GM10847 (cell line): ENCODE data around the gene OR4D11.

ENCODE experiments used
- POLR2A ChIP-seq: IDR thresholded peaks from 2 replicates; pipeline ENCODE4 v1.6.1; 2011; ENCODE audit not compliant: insufficient read length; ENCODE audit errors: extremely low read depth

OR4D11 gene

GRCh38 chr11:59503276-59503675 lies at the start of gene OR4D11:
TSS of gene OR4D11 (plus strand) at chr11:59503576. CDS start at chr11:59503576, 0 bp downstream.
- no peak for TF ChIP-seq POLR2A

- no peak for TF ChIP-seq POLR2A
Measured at GRCh38 chr11:59456661-59457060, 46.7 kb upstream of the OR4D11 start, which contains the start of gene OR4D6. TSS of gene OR4D6 (plus strand) at chr11:59456961. CDS start at chr11:59456961, 0 bp downstream.

DNA sequence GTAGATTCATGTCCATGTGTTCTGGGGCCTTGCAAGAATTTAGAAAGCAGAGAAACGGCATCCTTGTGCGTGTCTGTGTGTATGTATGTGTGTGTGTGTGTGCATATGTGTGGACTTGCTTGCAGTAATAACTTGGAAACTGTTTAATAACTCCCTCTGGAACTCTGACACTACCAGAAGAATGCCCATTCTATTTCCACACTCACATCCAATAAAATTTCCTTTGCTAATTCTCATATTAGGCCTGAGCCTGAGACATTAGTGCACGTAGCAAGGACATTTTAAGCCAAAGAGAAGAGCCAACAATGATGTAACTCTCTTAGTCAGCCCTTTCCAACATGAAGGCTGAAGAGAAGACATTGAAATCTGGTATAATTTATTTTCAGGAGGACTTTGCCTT lies 43.5 kb upstream of the OR4D11 start:
- no peak for TF ChIP-seq POLR2A

DNA sequence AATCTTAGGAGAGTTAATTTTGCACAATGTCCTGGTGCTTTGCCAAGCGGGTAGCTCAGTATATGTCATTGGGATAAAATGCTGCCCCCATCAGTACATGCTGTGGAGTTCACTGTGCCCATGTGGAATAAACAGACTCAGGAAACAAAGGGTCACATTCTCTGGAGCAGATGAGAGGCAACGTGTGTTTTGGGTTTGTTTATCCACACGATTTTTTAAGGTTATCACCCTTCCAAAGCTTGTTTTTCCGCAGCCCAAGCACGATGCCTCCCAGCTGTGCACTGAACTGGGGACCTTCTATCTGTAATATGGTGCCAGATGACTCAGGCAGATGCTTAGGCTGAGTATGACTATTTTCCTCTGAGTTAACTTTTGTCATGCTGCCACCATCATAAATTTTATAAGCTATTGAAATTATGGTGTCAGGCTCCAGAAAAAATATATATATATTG lies 40.2 kb upstream of the OR4D11 start:
- no peak for TF ChIP-seq POLR2A

DNA sequence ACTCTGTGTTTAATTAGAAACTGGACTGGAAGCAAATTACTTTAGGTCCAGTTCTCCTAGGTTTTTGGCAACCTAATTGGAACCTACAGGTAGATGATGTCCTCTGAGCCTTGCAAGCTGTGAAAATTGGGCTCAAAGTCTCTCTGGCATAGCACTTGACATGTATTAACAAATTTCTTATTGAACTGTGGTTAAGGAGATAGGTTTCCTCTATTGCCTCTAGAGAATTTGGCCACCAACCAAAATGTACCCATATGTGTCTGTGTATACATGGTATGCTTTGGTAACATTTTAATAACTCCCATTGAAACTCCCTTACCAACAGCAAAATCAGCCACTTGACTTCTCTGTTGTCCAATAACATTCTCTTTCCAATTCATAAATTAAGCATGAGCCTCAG lies 30.4 kb upstream of the OR4D11 start, which contains the start of gene OR4D10:
Gene OR4D10, plus strand, starts transcription at position 301 of the 400 bp plus-strand sequence. CDS start 4,115 bp downstream, outside the sequence.
- no peak for TF ChIP-seq POLR2A

DNA sequence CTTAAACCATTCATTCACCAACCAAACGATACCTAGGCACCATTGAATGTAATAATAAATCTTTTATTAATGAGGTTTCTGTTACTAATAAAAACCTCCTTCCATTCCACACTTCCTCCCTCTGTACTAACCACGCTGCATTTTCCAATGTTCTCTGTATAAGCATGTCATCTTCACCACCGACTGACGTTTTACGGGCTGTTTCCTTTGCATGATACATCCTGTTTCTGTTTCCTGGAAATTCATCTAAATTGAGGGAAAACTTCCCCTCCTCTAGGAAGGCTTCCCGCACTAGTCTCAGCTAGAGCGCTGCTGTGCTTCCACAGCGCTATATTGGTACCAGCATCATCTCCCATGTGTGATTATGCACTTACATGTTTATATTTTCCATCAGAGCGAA lies 28.2 kb upstream of the OR4D11 start:
- TF ChIP-seq POLR2A = no peak

GRCh38 chr11:59479906-59480305 lies 23.5 kb upstream of the OR4D11 start:
- TF ChIP-seq POLR2A = no peak

GRCh38 chr11:59480359-59480758 lies 23.0 kb upstream of the OR4D11 start:
- no peak for TF ChIP-seq POLR2A

DNA sequence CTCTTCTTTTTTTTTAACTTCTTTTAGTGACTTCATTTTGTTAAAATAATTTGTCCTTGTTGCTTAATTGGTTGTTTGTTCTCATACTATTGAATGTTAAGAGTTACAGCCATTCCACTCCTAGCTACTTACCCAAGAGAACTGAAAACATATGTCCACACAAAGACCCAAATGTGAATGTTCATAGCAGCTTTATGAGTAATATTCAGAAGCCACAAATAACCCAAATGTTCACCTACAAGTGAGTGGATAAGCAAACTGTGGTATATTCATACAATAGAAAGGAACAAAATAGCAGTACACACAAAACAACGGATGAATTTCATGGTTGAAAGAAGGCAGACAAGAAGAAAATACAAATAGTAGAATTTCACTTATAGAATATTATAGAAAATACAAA lies 1.4 kb upstream of the OR4D11 start:
- TF ChIP-seq POLR2A = no peak

GRCh38 chr11:59510941-59511589 lies 7.7 kb downstream of the OR4D11 start, which contains the start of gene OR4D9:
TSS of gene OR4D9 (plus strand) at chr11:59511539. CDS start at chr11:59514913, 3,374 bp downstream.
- TF ChIP-seq POLR2A = no peak

DNA sequence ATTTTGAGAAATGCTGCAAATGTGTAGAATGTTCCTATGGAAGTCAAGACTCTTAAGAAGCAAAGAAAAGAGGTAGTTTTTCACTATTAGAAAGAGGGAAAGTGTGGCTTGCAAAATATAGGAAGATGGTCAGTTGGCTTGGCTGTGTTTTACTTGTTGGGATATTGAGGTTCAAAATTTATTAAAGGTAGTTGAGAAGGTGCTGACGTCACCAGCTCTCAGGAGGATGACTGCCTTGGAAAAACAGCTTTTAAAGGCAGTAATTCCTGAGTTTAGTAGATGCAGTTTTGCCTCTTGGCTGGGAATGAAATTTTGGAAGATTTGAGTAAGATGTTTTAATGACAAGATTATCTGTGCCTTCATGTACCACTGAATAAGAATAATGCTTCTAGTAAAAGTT lies 8.3 kb downstream of the OR4D11 start:
- no peak for TF ChIP-seq POLR2A

DNA sequence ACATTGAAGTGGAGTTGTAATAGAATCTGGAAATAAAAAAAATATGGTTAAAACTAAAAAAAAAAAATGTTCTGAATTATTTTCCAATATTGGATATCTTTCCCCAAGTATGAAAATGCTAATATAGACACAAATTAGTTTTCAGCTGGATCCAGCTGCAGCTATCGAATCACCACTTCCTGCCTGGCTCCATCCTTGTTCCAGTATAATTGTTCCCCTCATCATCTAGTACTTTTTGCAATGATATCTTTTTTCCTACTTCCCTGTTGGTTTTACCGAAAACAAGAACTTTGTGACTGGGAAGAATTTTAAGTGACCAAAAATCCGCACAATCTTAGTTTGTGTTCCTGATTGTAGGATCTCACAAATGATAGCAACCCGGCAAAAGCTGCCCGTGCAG lies 17.4 kb downstream of the OR4D11 start:
- no peak for TF ChIP-seq POLR2A

DNA sequence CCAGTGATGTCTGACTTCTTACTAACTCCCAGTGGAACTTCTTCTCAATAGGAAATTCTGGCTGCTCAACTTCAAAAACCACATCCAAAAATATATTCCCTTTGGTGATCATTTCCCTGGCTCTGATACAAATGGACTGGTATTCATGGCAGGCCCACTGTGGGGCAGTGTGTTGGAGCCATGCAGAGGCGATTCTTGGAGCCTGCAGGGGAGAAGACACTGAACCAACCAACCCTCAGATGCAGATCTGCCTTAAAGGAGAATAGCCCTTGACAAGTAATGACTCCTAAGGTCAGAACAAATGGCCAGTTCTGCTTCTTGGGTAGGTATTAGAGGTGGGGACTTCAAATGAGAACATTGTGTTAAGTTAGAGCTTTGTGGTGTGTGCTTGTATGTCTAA lies 20.2 kb downstream of the OR4D11 start:
- no peak for TF ChIP-seq POLR2A

- TF ChIP-seq POLR2A = no peak
Measured at GRCh38 chr11:59528711-59529110, 25.3 kb downstream of the OR4D11 start.

- no peak for TF ChIP-seq POLR2A
Measured at GRCh38 chr11:59532620-59533019, 29.2 kb downstream of the OR4D11 start.

- TF ChIP-seq POLR2A = no peak
Measured at GRCh38 chr11:59534676-59535075, 31.3 kb downstream of the OR4D11 start.
